ENCODE measurements around the gene SERPINF2.
"Not testable (repeated sequence)": the region's sequence is repeated elsewhere in the genome, so short reads cannot be mapped to it uniquely, and the experiment has no call there.

SERPINF2 gene

GRCh38 chr17:1792495-1793446 is 50.1 kb downstream of the SERPINF2 start:
- no peak overlapping the region for H3K4me3 Mint-ChIP-seq
- DNase-seq, result no peak
- peaks cover 9% of the 10 kb centered on the region for H3K4me1 Mint-ChIP-seq
- no peaks in the 10 kb centered on the region for H3K9me3 Mint-ChIP-seq
- no peak overlapping the region for H3K27ac Mint-ChIP-seq
- H3K36me3 Mint-ChIP-seq, result peaks cover 17% of the 10 kb centered on the region
- H3K27me3 Mint-ChIP-seq, result no peaks in the 10 kb centered on the region
- CTCF ChIA-PET, result no interaction called here

GRCh38 chr17:1793447-1793806 is 50.8 kb downstream of the SERPINF2 start:
- no peaks in the 10 kb centered on the region for H3K27me3 Mint-ChIP-seq
- no peak for DNase-seq
- peaks cover 9% of the 10 kb centered on the region for H3K4me1 Mint-ChIP-seq
- H3K36me3 Mint-ChIP-seq, result peaks cover 18% of the 10 kb centered on the region
- H3K4me3 Mint-ChIP-seq, result no peak overlapping the region
- no peak overlapping the region for H3K27ac Mint-ChIP-seq
- no peaks in the 10 kb centered on the region for H3K9me3 Mint-ChIP-seq
- CTCF ChIA-PET, result interaction anchor here (0.7 to 1.0 kb wide), 2 partner anchors 41 to 72 kb away, joined by 3 read pairs; no protein-coding TSS in a partner anchor

- Mint-ChIP-seq H3K36me3 (peaks cover 18% of the 10 kb centered on the region), H3K27ac (no peak overlapping the region), H3K4me1 (peaks cover 7% of the 10 kb centered on the region), H3K27me3 (no peaks in the 10 kb centered on the region), H3K9me3 (no peaks in the 10 kb centered on the region), H3K4me3 (no peak overlapping the region)
- CTCF ChIA-PET, result interaction anchor here (0.8 to 1.8 kb wide), 3 partner anchors 13 to 75 kb away, joined by 3 to 5 read pairs (median 3); no protein-coding TSS in a partner anchor
- no peak for DNase-seq
These were observed 54.1 kb downstream of the SERPINF2 start for GRCh38 chr17:1796800-1797199.

- Mint-ChIP-seq H3K4me1 (peaks cover 7% of the 10 kb centered on the region), H3K36me3 (peaks cover 20% of the 10 kb centered on the region), H3K4me3 (no peak overlapping the region), H3K27me3 (no peaks in the 10 kb centered on the region), H3K27ac (no peak overlapping the region), H3K9me3 (no peaks in the 10 kb centered on the region)
- CTCF ChIA-PET, result interaction anchor here (0.8 to 1.8 kb wide), 3 partner anchors 13 to 76 kb away, joined by 3 to 5 read pairs (median 3); no protein-coding TSS in a partner anchor
- no peak for DNase-seq
These were observed 54.7 kb downstream of the SERPINF2 start for GRCh38 chr17:1797323-1797722.

- CTCF ChIA-PET, result interaction anchor here (0.8 to 1.8 kb wide), 4 partner anchors 14 to 540 kb away, joined by 3 to 5 read pairs (median 3); no protein-coding TSS in a partner anchor
- not testable (repeated sequence) for H3K9me3 Mint-ChIP-seq, H3K4me3 Mint-ChIP-seq, H3K4me1 Mint-ChIP-seq, H3K27ac Mint-ChIP-seq, DNase-seq, H3K27me3 Mint-ChIP-seq
- peaks cover 20% of the 10 kb centered on the region for H3K36me3 Mint-ChIP-seq
These were observed 55.2 kb downstream of the SERPINF2 start for GRCh38 chr17:1797846-1798245.

GRCh38 chr17:1800240-1800639 is 57.6 kb downstream of the SERPINF2 start:
- CTCF ChIA-PET, result no interaction called here
- H3K27ac Mint-ChIP-seq, result no peak overlapping the region
- H3K36me3 Mint-ChIP-seq, result peaks cover 24% of the 10 kb centered on the region
- DNase-seq, result no peak
- peaks cover 3% of the 10 kb centered on the region for H3K4me1 Mint-ChIP-seq
- no peaks in the 10 kb centered on the region for H3K9me3 Mint-ChIP-seq
- H3K27me3 Mint-ChIP-seq, result no peaks in the 10 kb centered on the region
- H3K4me3 Mint-ChIP-seq, result no peak overlapping the region

GRCh38 chr17:1800712-1801111 is 58.0 kb downstream of the SERPINF2 start:
- H3K4me1 Mint-ChIP-seq, result peaks cover 3% of the 10 kb centered on the region
- H3K4me3 Mint-ChIP-seq, result no peak overlapping the region
- DNase-seq, result no peak
- CTCF ChIA-PET, result no interaction called here
- H3K27me3 Mint-ChIP-seq, result no peaks in the 10 kb centered on the region
- H3K27ac Mint-ChIP-seq, result no peak overlapping the region
- H3K9me3 Mint-ChIP-seq, result no peaks in the 10 kb centered on the region
- peaks cover 24% of the 10 kb centered on the region for H3K36me3 Mint-ChIP-seq

- CTCF ChIA-PET, result no interaction called here
These were observed 59.8 kb downstream of the SERPINF2 start for GRCh38 chr17:1802429-1802828.

GRCh38 chr17:1803280-1803679 is 60.6 kb downstream of the SERPINF2 start:
- Mint-ChIP-seq H3K27me3 (no peaks in the 10 kb centered on the region), H3K4me1 (no peaks in the 10 kb centered on the region), H3K27ac (no peak overlapping the region), H3K36me3 (peaks cover 17% of the 10 kb centered on the region), H3K9me3 (no peaks in the 10 kb centered on the region), H3K4me3 (no peak overlapping the region)
- no peak for DNase-seq
- CTCF ChIA-PET, result no interaction called here

More at GRCh38 chr17:1802429-1802828, 59.8 kb downstream of the SERPINF2 start:
- H3K4me1 Mint-ChIP-seq, result no peaks in the 10 kb centered on the region
- DNase-seq, result no peak
- no peaks in the 10 kb centered on the region for H3K9me3 Mint-ChIP-seq
- no peak overlapping the region for H3K27ac Mint-ChIP-seq
- no peaks in the 10 kb centered on the region for H3K27me3 Mint-ChIP-seq
- H3K36me3 Mint-ChIP-seq, result peaks cover 17% of the 10 kb centered on the region
- no peak overlapping the region for H3K4me3 Mint-ChIP-seq
